T-cell (primary cell): ENCODE measurements around the gene ATG5. TPM values are rescaled to one million over a fixed set of nuclear protein-coding genes. Genes with fewer than 3 reads are reported as not detected.

ENCODE experiments used
- ATAC-seq, 4 experiments: fragments of 200-7000 bp in 3 of 4; fragments of 150-1000 bp in 1 of 4; cut with Tn5 transposase; replicated peaks in 1 of 4; 1 replicate in 3 of 4; 2 replicates in 1 of 4; pipeline ENCODE4 v1.10.0; 2021; ENCODE audit warnings: moderate library complexity in 3 of 4, mild to moderate bottlenecking in 2 of 4, moderate number of reproducible peaks in 1 of 4
- CTCF ChIA-PET, 2 donors: fragments of 300-600 bp; sonication (Branson Sonifier 250); formaldehyde crosslinking; loops; one replicate each; lab custom pipeline; 2022; ENCODE audit warnings: antibody characterized with exemption in 2 of 2; lab: Charles Lee
- POLR2A ChIA-PET, 2 donors: fragments of 300-600 bp; sonication (Branson Sonifier 250); formaldehyde crosslinking; loops; one replicate each; lab custom pipeline; 2022; ENCODE audit warnings: antibody characterized with exemption in 2 of 2; lab: Charles Lee
- DNase-seq, 35 experiments: peaks; one replicate each; pipeline versions ENCODE4 v3.0.0 to v3.0.0-alpha.2; 2013 to 2023
- H3K27ac ChIP-seq: one replicate; pipeline ENCODE4 v1.5.1; 2013; ENCODE audit warnings: low read length
- H3K27me3 ChIP-seq, 2 experiments: replicated peaks in 1 of 2; 1 replicate in 1 of 2; 2 replicates in 1 of 2; pipeline versions ENCODE4 v1.6.1 to v1.7.0; 2013; ENCODE audit warnings: low read length in 1 of 2, mixed read lengths in 1 of 2; ENCODE audit not compliant: control insufficient read depth in 2 of 2, insufficient read depth in 2 of 2; ENCODE audit errors: extremely low read depth in 1 of 2
- H3K36me3 ChIP-seq, 2 donors: 1 replicate in 1 of 2; 2 replicates in 1 of 2; pipeline versions ENCODE4 v1.6.1 to v1.7.0; 2013; ENCODE audit warnings: low read length in 1 of 2; ENCODE audit not compliant: control insufficient read depth in 2 of 2, insufficient read depth in 1 of 2; ENCODE audit errors: extremely low read depth in 1 of 2
- H3K4me1 ChIP-seq, 2 experiments: 1 replicate in 1 of 2; 2 replicates in 1 of 2; pipeline versions ENCODE4 v1.6.1 to v1.7.0; 2013; ENCODE audit warnings: low read length in 2 of 2, mixed read lengths in 1 of 2; ENCODE audit not compliant: insufficient read depth in 2 of 2, control insufficient read depth in 1 of 2; ENCODE audit errors: extremely low read depth in 1 of 2
- H3K4me3 ChIP-seq, 2 donors: 1 replicate in 1 of 2; 2 replicates in 1 of 2; pipeline versions ENCODE4 v1.5.1 to v1.7.0; 2013; ENCODE audit warnings: mild to moderate bottlenecking in 2 of 2, low read length in 1 of 2, moderate library complexity in 1 of 2; ENCODE audit not compliant: control insufficient read depth in 1 of 2; ENCODE audit errors: extremely low read depth in 1 of 2
- H3K9me3 ChIP-seq: 2 replicates; pipeline ENCODE4 v1.7.0; 2013
- H3K27ac Mint-ChIP-seq, 2 donors: one replicate each; pipeline ENCODE4 v1.8.0; 2020 to 2021; ENCODE audit warnings: mild to moderate bottlenecking in 2 of 2, mixed read lengths in 2 of 2
- H3K27me3 Mint-ChIP-seq, 2 donors: one replicate each; pipeline ENCODE4 v1.8.0; 2021 to 2022; ENCODE audit warnings: mixed read lengths in 2 of 2
- H3K36me3 Mint-ChIP-seq: one replicate; pipeline ENCODE4 v1.8.0; 2021; ENCODE audit warnings: mixed read lengths
- H3K4me1 Mint-ChIP-seq, 3 donors: one replicate each; pipeline ENCODE4 v1.8.0; 2020 to 2022; ENCODE audit warnings: mixed read lengths in 3 of 3, mild to moderate bottlenecking in 1 of 3
- H3K4me3 Mint-ChIP-seq, 3 donors: one replicate each; pipeline ENCODE4 v1.8.0; 2020 to 2022; ENCODE audit warnings: mild to moderate bottlenecking in 3 of 3, mixed read lengths in 3 of 3, moderate library complexity in 3 of 3
- H3K9me3 Mint-ChIP-seq, 3 donors: one replicate each; pipeline ENCODE4 v1.8.0; 2020 to 2022; ENCODE audit warnings: mixed read lengths in 3 of 3
- WGBS: methylation state at CpG from one replicate; pipeline ENCODE4 v1.1.5; 2013; ENCODE audit warnings: missing lambda C conversion rate; ENCODE audit not compliant: insufficient coverage; 5-methylcytosine and 5-hydroxymethylcytosine counted together
- total RNA-seq, 35 experiments: library from RNA in 6 of 35; stranded (reverse) in 6 of 35; fragments of 120-200 nt in 1 of 35; gene quantifications; one replicate each; pipeline versions ENCODE4 v1.2.1 to v1.2.4 and lab custom pipeline; 2013 to 2026

The ATG5 gene
- total RNA-seq, 5 donors from 2014 or later (not counting 1 experiment from before 2014, with no cell fraction given) = 20.4 to 28.7 (median 23.7) TPM

- Histone ChIP-seq H3K4me3 (no peak overlapping the region), H3K27me3 (no peaks in the 10 kb centered on the region), H3K36me3 (no peaks in the 10 kb centered on the region), H3K9me3 (no peaks in the 10 kb centered on the region), H3K27ac (no peak overlapping the region), H3K4me1 (no peaks in the 10 kb centered on the region)
- ChIA-PET POLR2A (interaction anchor here (0.6 to 1.3 kb wide), 7 partner anchors 10 to 485 kb away, joined by 3 to 4 read pairs (median 3); no protein-coding TSS in a partner anchor), CTCF (interaction anchor here (0.5 to 4.0 kb wide), 89 partner anchors 9 to 1723 kb away, joined by 3 to 62 read pairs (median 4); partner anchors contain the start of genes PRDM1 (in 2 of the 2) and PREP (in 1 of the 2))
- Mint-ChIP-seq H3K27me3 (no peaks in the 10 kb centered on the region), H3K36me3 (no peaks in the 10 kb centered on the region), H3K9me3 (no peaks in the 10 kb centered on the region), H3K27ac (no peak overlapping the region), H3K4me1 (peaks cover 24 to 30% (median 28%) of the 10 kb centered on the region in 3 donors), H3K4me3 (no peak overlapping the region)
- peak; percentile 22 to 87 (median 68) for DNase-seq
- no CpG with 5 or more reads among the region's 2 CpGs for WGBS
- ATAC-seq = peak; percentile 62 to 84 (median 69)
Measured at GRCh38 chr6:106223300-106223930, 102.1 kb downstream of the ATG5 start.

- ChIA-PET CTCF (interaction anchor here (0.5 to 1.1 kb wide), 6 partner anchors 8 to 789 kb away, joined by 3 to 5 read pairs (median 3); no protein-coding TSS in a partner anchor), POLR2A (no interaction called here)
- H3K36me3 ChIP-seq = no peaks in the 10 kb centered on the region
- no peak overlapping the region for H3K27ac ChIP-seq
- Mint-ChIP-seq H3K27ac (no peak overlapping the region), H3K27me3 (no peaks in the 10 kb centered on the region), H3K4me1 (peaks cover 20 to 24% (median 21%) of the 10 kb centered on the region in 3 donors), H3K36me3 (peaks cover 4% of the 10 kb centered on the region), H3K4me3 (no peak overlapping the region), H3K9me3 (no peaks in the 10 kb centered on the region)
- H3K9me3 ChIP-seq = no peaks in the 10 kb centered on the region
- no peak for ATAC-seq
- no peaks in the 10 kb centered on the region for H3K4me1 ChIP-seq
- no peak for DNase-seq
- no peak overlapping the region for H3K4me3 ChIP-seq
- H3K27me3 ChIP-seq = no peaks in the 10 kb centered on the region
Measured at GRCh38 chr6:106220485-106220884, 105.1 kb downstream of the ATG5 start.

GRCh38 chr6:106216527-106216926 is 109.0 kb downstream of the ATG5 start:
- peaks cover 7 to 23% (median 16%) of the 10 kb centered on the region in 3 donors for H3K4me1 Mint-ChIP-seq
- Histone ChIP-seq H3K4me1 (no peaks in the 10 kb centered on the region), H3K9me3 (no peaks in the 10 kb centered on the region), H3K27me3 (no peaks in the 10 kb centered on the region), H3K4me3 (no peak overlapping the region), H3K36me3 (no peaks in the 10 kb centered on the region), H3K27ac (no peak overlapping the region)
- DNase-seq = no peak
- ATAC-seq = no peak
- 100% methylated on average over 1 of the region's 1 CpG for WGBS
- peaks cover 4% of the 10 kb centered on the region for H3K36me3 Mint-ChIP-seq
- H3K9me3 Mint-ChIP-seq = no peaks in the 10 kb centered on the region
- H3K4me3 Mint-ChIP-seq = no peak overlapping the region
- CTCF ChIA-PET = no interaction called here
- H3K27me3 Mint-ChIP-seq = no peaks in the 10 kb centered on the region
- no peak overlapping the region for H3K27ac Mint-ChIP-seq
- POLR2A ChIA-PET = interaction anchor here in 1 of 2 donors (0.7 kb wide), 1 partner anchor 316 kb away, joined by 6 read pairs; no protein-coding TSS in a partner anchor

- Histone ChIP-seq H3K27me3 (no peaks in the 10 kb centered on the region), H3K9me3 (no peaks in the 10 kb centered on the region), H3K4me3 (no peak overlapping the region), H3K36me3 (no peaks in the 10 kb centered on the region), H3K27ac (no peak overlapping the region), H3K4me1 (no peaks in the 10 kb centered on the region)
- DNase-seq (no peak), ATAC-seq (no peak)
- H3K4me1 Mint-ChIP-seq = peaks cover 7 to 22% (median 13%) of the 10 kb centered on the region in 3 donors
- peaks cover 9% of the 10 kb centered on the region for H3K36me3 Mint-ChIP-seq
- no peaks in the 10 kb centered on the region for H3K9me3 Mint-ChIP-seq
- no peaks in the 10 kb centered on the region for H3K27me3 Mint-ChIP-seq
- CTCF ChIA-PET = interaction anchor here (2.1 to 4.4 kb wide), 2 partner anchors 7 to 8 kb away, joined by 7 to 27 read pairs; no protein-coding TSS in a partner anchor
- no peak overlapping the region for H3K4me3 Mint-ChIP-seq
- WGBS = no CpG with 5 or more reads among the region's 3 CpGs
- POLR2A ChIA-PET = interaction anchor here in 1 of 2 donors (1.2 kb wide), 1 partner anchor 225 kb away, joined by 5 read pairs; no protein-coding TSS in a partner anchor
- H3K27ac Mint-ChIP-seq = no peak overlapping the region
Measured at GRCh38 chr6:106215608-106216007, 110.0 kb downstream of the ATG5 start.

- no peaks in the 10 kb centered on the region for H3K36me3 ChIP-seq
- POLR2A ChIA-PET = interaction anchor here in 1 of 2 donors (1.2 kb wide), 1 partner anchor 224 kb away, joined by 5 read pairs; no protein-coding TSS in a partner anchor
- Mint-ChIP-seq H3K27me3 (no peaks in the 10 kb centered on the region), H3K36me3 (peaks cover 12% of the 10 kb centered on the region), H3K27ac (no peak overlapping the region), H3K4me1 (peaks cover 7 to 22% (median 10%) of the 10 kb centered on the region in 3 donors), H3K4me3 (no peak overlapping the region), H3K9me3 (no peaks in the 10 kb centered on the region)
- no peak overlapping the region for H3K27ac ChIP-seq
- WGBS = 100% methylated on average over 2 of the region's 4 CpGs
- H3K27me3 ChIP-seq = no peaks in the 10 kb centered on the region
- H3K4me3 ChIP-seq = no peak overlapping the region
- no peaks in the 10 kb centered on the region for H3K9me3 ChIP-seq
- DNase-seq (no peak), ATAC-seq (no peak)
- H3K4me1 ChIP-seq = no peaks in the 10 kb centered on the region
- CTCF ChIA-PET = interaction anchor here (0.6 to 4.4 kb wide), 6 partner anchors 8 to 783 kb away, joined by 3 to 27 read pairs (median 4); no protein-coding TSS in a partner anchor
Measured at GRCh38 chr6:106214531-106214930, 111.0 kb downstream of the ATG5 start.

- Mint-ChIP-seq H3K27ac (no peak overlapping the region), H3K36me3 (peaks cover 19% of the 10 kb centered on the region), H3K4me1 (peaks cover 7 to 21% (median 9%) of the 10 kb centered on the region in 3 donors), H3K9me3 (no peaks in the 10 kb centered on the region), H3K27me3 (no peaks in the 10 kb centered on the region), H3K4me3 (no peak overlapping the region)
- no peak overlapping the region for H3K27ac ChIP-seq
- no peaks in the 10 kb centered on the region for H3K9me3 ChIP-seq
- POLR2A ChIA-PET = no interaction called here
- no peaks in the 10 kb centered on the region for H3K4me1 ChIP-seq
- no peak overlapping the region for H3K4me3 ChIP-seq
- H3K27me3 ChIP-seq = no peaks in the 10 kb centered on the region
- DNase-seq (no peak), ATAC-seq (no peak)
- CTCF ChIA-PET = interaction anchor here (0.6 to 4.4 kb wide), 6 partner anchors 9 to 782 kb away, joined by 3 to 27 read pairs (median 4); no protein-coding TSS in a partner anchor
- H3K36me3 ChIP-seq = no peaks in the 10 kb centered on the region
- WGBS = no CpG with 5 or more reads among the region's 2 CpGs
Measured at GRCh38 chr6:106213660-106214289, 111.8 kb downstream of the ATG5 start.
